Upper lobe of left lung (tissue), 6 donors: ENCODE results near the gene DCST2. TPM values are rescaled to one million over a fixed set of nuclear protein-coding genes. Genes with fewer than 3 reads are reported as not detected.

Experiments
- ATAC-seq, 2 donors: fragments of 200-7000 bp; cut with Tn5 transposase; one replicate each; pipeline ENCODE4 v1.9.1; 2022; ENCODE audit warnings: mild to moderate bottlenecking in 2 of 2, moderate library complexity in 2 of 2; ENCODE audit not compliant: low FRiP score in 2 of 2
- DNase-seq, 2 donors: peaks; one replicate each; pipeline ENCODE4 v3.0.0-alpha.2; 2019 to 2020
- H3K27ac ChIP-seq, 4 donors: fragments of 200-600 bp; sonication (generic); one replicate each; pipeline ENCODE4 v1.5.1; 2016 to 2019
- H3K27me3 ChIP-seq, 4 donors: fragments of 200-600 bp; sonication (generic); one replicate each; pipeline ENCODE4 v1.5.1; 2017 to 2019
- H3K36me3 ChIP-seq, 4 donors: fragments of 200-600 bp; sonication (generic); one replicate each; pipeline ENCODE4 v1.5.1; 2016 to 2019
- H3K4me1 ChIP-seq, 4 donors: fragments of 200-600 bp; sonication (generic); one replicate each; pipeline ENCODE4 v1.5.1; 2018 to 2019
- H3K4me3 ChIP-seq, 4 donors: fragments of 200-600 bp; sonication (generic); one replicate each; pipeline ENCODE4 v1.5.1; 2017 to 2019; ENCODE audit warnings: mild to moderate bottlenecking in 2 of 4, moderate library complexity in 1 of 4
- H3K9me3 ChIP-seq, 4 donors: fragments of 200-600 bp; sonication (generic); one replicate each; pipeline ENCODE4 v1.5.1; 2018 to 2019
- EP300 ChIP-seq, 4 donors: sonication (generic); formaldehyde crosslinking; IDR thresholded peaks; one replicate each; pipeline ENCODE4 v1.5.1; 2017; ENCODE audit warnings: antibody characterized with exemption in 4 of 4, control low read depth in 2 of 4
- POLR2A ChIP-seq, 4 donors: fragments of 450-650 bp; IDR thresholded peaks; one replicate each; pipeline ENCODE4 v1.5.1; 2016 to 2017; ENCODE audit warnings: antibody characterized with exemption in 4 of 4, mild to moderate bottlenecking in 2 of 4
- POLR2AphosphoS5 ChIP-seq, 2 donors: sonication (generic); formaldehyde crosslinking; IDR thresholded peaks; one replicate each; pipeline ENCODE4 v1.5.1; 2017; ENCODE audit warnings: antibody characterized with exemption in 2 of 2
- WGBS, 2 donors: methylation state at CpG; one replicate each; pipeline ENCODE4 v1.1.5; 2017 to 2018; 5-methylcytosine and 5-hydroxymethylcytosine counted together
- total RNA-seq, 6 donors: library from RNA; depleted of rRNA in 4 of 6; stranded (reverse); fragments of >200 nt in 4 of 6; gene quantifications; one replicate each; pipeline versions ENCODE4 v1.1.0 to v1.2.1, GENCODE V29; 2016 to 2021
- TF ChIP-seq, protein P1 (sequence below), 6 experiments: fragments of 450-650 bp in 4 of 6; fragments of 200-600 bp in 2 of 6; sonication (generic) in 2 of 6; IDR thresholded peaks; one replicate each; pipeline ENCODE4 v1.5.1; 2016 to 2019; ENCODE audit warnings: antibody characterized with exemption in 6 of 6
- donor health status: DM: no; HTN: no; CAD: no; lungs with moderate emphysema.
- donor health status: DM: no; HTN: yes; CAD: no; lungs with severe emphysema.

DCST2 gene
- total RNA-seq, 6 donors from 2014 or later, result 0.49 to 2.1 (median 1.1) TPM

DNA sequence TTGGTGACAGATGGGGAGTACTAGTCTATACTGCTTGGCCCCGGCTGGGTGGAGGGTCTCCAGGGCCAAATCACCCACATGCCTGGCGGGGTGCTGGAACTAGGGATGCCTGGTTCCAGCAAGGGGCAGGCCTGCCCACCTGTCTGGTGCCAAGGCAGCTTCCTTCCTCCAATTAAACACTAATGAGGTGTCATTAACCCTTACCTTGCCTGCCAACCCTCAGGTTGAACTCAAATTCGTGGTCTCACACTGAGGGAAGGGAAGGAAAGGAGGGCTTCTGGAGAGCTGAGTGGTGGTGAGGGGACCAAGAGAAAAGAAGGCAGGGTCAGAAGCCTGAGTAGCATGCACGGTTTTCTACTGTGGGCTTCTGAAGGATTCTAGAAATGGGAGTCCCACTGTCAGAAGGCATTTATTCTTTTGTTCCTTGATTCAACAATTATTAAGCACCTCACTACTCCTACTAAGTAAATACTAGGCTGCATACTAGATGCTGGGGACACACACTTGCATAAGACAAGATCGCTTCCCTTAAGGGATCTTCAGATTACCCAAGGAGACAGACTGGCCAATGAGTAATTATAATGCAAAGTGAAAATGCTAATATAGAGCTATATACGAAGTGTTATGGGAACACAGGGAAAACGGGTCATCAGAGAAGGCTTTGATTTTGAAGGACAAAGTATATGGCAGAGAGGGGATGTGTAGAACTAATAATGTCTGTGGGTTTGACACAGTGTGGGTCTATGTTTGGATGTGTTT lies 39.1 kb upstream of the DCST2 start:
- Histone ChIP-seq H3K4me3 (no peak overlapping the region), H3K4me1 (peaks cover 15 to 25% (median 17%) of the 10 kb centered on the region in 4 donors), H3K9me3 (no peaks in the 10 kb centered on the region), H3K36me3 (peaks cover 0 to 3% (median 0%) of the 10 kb centered on the region in 4 donors), H3K27ac (no peak overlapping the region), H3K27me3 (no peaks in the 10 kb centered on the region)
- no peak for TF ChIP-seq EP300 (IDR thresholded peaks at IDR 0.05)
- no peak for TF ChIP-seq POLR2AphosphoS5 (IDR thresholded peaks at IDR 0.05)
- TF ChIP-seq, protein P1, sequence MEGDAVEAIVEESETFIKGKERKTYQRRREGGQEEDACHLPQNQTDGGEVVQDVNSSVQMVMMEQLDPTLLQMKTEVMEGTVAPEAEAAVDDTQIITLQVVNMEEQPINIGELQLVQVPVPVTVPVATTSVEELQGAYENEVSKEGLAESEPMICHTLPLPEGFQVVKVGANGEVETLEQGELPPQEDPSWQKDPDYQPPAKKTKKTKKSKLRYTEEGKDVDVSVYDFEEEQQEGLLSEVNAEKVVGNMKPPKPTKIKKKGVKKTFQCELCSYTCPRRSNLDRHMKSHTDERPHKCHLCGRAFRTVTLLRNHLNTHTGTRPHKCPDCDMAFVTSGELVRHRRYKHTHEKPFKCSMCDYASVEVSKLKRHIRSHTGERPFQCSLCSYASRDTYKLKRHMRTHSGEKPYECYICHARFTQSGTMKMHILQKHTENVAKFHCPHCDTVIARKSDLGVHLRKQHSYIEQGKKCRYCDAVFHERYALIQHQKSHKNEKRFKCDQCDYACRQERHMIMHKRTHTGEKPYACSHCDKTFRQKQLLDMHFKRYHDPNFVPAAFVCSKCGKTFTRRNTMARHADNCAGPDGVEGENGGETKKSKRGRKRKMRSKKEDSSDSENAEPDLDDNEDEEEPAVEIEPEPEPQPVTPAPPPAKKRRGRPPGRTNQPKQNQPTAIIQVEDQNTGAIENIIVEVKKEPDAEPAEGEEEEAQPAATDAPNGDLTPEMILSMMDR (IDR thresholded peaks at IDR 0.05), result no peak
- no peak for TF ChIP-seq POLR2A (IDR thresholded peaks at IDR 0.05)
- DNase-seq (no peak), ATAC-seq (no peak)
- WGBS, 2 donors, result 64 to 72% methylated on average over 7 of the region's 7 CpGs

DNA sequence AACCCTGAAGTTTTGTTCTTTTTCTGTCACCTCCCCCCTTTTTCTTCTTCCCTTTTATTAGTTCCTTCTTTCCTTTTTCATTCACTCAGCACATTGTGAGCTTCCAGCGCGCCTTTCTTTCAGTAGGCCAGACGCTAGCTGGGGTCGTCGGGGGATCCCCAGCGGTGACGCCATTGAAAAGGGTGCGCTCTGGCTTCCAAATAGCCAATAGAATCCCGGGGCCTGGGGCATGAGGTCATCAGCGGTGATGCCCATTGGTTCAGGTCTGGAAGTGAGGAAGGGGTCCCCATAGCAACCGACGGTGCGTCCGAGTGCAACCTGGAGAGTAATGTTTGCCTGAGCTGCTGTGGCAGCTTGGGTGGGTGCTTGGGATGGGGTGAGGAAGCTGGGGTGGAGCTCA lies 38.1 kb upstream of the DCST2 start:
- peaks cover 15 to 25% (median 17%) of the 10 kb centered on the region in 4 donors for H3K4me1 ChIP-seq
- H3K27me3 ChIP-seq, result no peaks in the 10 kb centered on the region
- no peaks in the 10 kb centered on the region for H3K9me3 ChIP-seq
- H3K36me3 ChIP-seq, result peaks cover 0 to 3% (median 2%) of the 10 kb centered on the region in 4 donors
- H3K27ac ChIP-seq, result peak overlapping the region in 1 of 4 donors; percentile 27
- 74 to 77% methylated on average over 14 of the region's 14 CpGs for WGBS, 2 donors
- ATAC-seq, result no peak
- DNase-seq, result no peak
- TF ChIP-seq, protein P1 (IDR thresholded peaks at IDR 0.05), result no peak
- no peak for TF ChIP-seq EP300 (IDR thresholded peaks at IDR 0.05)
- TF ChIP-seq POLR2AphosphoS5 (IDR thresholded peaks at IDR 0.05), result no peak
- no peak for TF ChIP-seq POLR2A (IDR thresholded peaks at IDR 0.05)
- peak overlapping the region in 2 of 4 donors; percentile 44 to 47 for H3K4me3 ChIP-seq

DNA sequence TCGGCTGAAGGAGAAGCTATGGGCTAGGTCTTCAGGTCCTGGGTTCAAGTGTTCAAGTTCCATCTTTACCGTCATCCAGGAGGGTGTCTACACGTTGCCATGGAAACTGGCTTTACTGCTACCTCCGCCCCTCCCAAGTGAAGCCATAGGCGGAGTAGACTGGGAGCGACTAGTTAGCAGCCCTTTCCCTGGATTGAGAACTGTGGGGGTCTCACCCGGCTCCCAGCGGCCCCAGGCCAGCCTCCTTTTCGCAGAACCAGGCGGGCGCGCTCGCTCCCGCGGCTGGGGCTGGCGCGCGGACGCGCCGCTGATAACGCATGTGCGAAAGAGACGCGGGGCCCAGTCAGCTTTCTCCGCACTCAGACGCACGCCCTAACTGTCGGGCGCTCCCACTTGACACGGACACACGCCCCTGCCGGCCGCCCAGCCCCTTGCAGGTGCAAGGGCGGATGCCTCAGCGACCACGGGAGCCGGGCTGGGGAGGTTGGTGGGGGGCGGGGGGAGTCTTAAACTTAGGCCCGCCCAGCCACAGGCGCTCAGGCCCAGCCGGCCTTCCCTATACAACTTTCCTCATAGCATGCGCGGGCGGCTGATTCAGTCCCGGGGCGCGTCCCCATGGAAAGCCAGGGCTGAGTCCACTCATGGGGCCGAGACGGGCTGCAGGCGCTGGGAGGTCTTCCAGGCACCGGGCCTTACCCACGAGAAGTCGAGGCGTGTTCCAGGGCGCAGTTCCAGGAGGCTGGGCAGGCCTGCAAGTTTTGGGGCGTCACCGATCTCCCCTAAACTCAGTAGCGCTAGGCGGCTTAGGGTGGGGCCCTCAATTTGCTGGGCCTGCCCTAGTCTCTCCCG lies 37.4 kb upstream of the DCST2 start:
- H3K9me3 ChIP-seq, result no peaks in the 10 kb centered on the region
- peak overlapping the region in 3 of 4 donors; percentile 12 to 65 (median 27) for H3K27ac ChIP-seq
- H3K4me1 ChIP-seq, result peaks cover 15 to 25% (median 17%) of the 10 kb centered on the region in 4 donors
- WGBS, 2 donors, result 8 to 11% methylated on average over 32 to 48 of the region's 61 CpGs
- peak; percentile 80 to 90 for ATAC-seq
- peaks cover 0 to 3% (median 2%) of the 10 kb centered on the region in 4 donors for H3K36me3 ChIP-seq
- DNase-seq, result peak; percentile 83 to 95
- H3K27me3 ChIP-seq, result no peaks in the 10 kb centered on the region
- TF ChIP-seq EP300 (IDR thresholded peaks at IDR 0.05) (no peak), POLR2A (IDR thresholded peaks at IDR 0.05) (peak in 1 of 4 donors; percentile 36), POLR2AphosphoS5 (IDR thresholded peaks at IDR 0.05) (no peak)
- TF ChIP-seq, protein P1 (IDR thresholded peaks at IDR 0.05), result peak; percentile 38 to 70 (median 56)
- peak overlapping the region; percentile 0 to 47 (median 42) for H3K4me3 ChIP-seq

DNA sequence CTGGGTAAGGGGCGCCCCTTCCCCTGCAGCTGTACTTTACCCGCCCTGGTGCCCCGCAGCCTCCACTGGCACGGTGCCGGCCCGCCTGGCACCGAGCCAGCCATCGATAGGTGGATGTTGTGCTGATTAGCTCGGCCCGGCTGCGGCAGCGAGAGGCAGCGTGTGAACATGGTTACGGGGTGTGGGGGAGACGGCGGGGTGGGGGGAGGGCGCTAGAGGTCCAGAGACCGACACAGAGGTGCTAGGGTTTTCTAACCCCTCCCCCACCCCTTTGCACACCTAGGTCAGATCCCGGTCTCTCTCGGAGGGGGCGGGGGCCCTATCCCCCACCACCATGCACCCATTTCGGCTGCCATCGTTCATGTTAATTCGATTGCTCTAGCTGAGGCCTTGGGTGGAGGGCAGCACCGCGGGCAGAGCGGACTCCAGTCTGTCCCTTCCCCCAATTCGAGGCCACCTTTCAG lies 36.6 kb upstream of the DCST2 start:
- Histone ChIP-seq H3K36me3 (peaks cover 0 to 3% (median 2%) of the 10 kb centered on the region in 4 donors), H3K27ac (peak overlapping the region in 1 of 4 donors; percentile 65), H3K4me3 (peak overlapping the region in 3 of 4 donors; percentile 40 to 47 (median 44)), H3K4me1 (peaks cover 15 to 25% (median 17%) of the 10 kb centered on the region in 4 donors), H3K27me3 (no peaks in the 10 kb centered on the region), H3K9me3 (no peaks in the 10 kb centered on the region)
- 51 to 52% methylated on average over 21 to 25 of the region's 28 CpGs for WGBS, 2 donors
- ATAC-seq (no peak), DNase-seq (peak in 1 of 2 donors; percentile 86)
- no peak for TF ChIP-seq POLR2A (IDR thresholded peaks at IDR 0.05)
- TF ChIP-seq, protein P1 (IDR thresholded peaks at IDR 0.05), result no peak
- no peak for TF ChIP-seq EP300 (IDR thresholded peaks at IDR 0.05)
- no peak for TF ChIP-seq POLR2AphosphoS5 (IDR thresholded peaks at IDR 0.05)
